Lung (tissue), 12 donors: Measurements from ENCODE around the gene PDLIM1. TPM values are rescaled to one million over a fixed set of nuclear protein-coding genes. Genes with fewer than 3 reads are reported as not detected.
A peak's percentile ranks its signal among the peaks of the same experiment; 100 is the strongest.

Experiments
- ATAC-seq: fragments of 200-7000 bp; cut with Tn5 transposase; one replicate; pipeline ENCODE4 v1.9.1; 2020; ENCODE audit warnings: moderate number of reproducible peaks; ENCODE audit not compliant: insufficient read depth, low FRiP score
- DNase-seq, 3 donors: peaks; one replicate each; pipeline ENCODE4 v3.0.0-alpha.2; 2013 to 2017
- H3K27ac ChIP-seq, 2 donors: one replicate each; pipeline ENCODE4 v1.5.1; 2013; ENCODE audit warnings: mild to moderate bottlenecking in 2 of 2, moderate library complexity in 2 of 2, control low read depth in 1 of 2, inconsistent platforms in 1 of 2, low read depth in 1 of 2, low read length in 1 of 2
- H3K27me3 ChIP-seq, 3 donors: one replicate each; pipeline ENCODE4 v1.5.1; 2013; ENCODE audit warnings: low read length in 2 of 3; ENCODE audit not compliant: control insufficient read depth in 3 of 3, insufficient read depth in 3 of 3
- H3K36me3 ChIP-seq, 4 donors: one replicate each; pipeline ENCODE4 v1.5.1; 2013; ENCODE audit warnings: low read length in 4 of 4, mild to moderate bottlenecking in 1 of 4, moderate library complexity in 1 of 4; ENCODE audit not compliant: control insufficient read depth in 4 of 4, insufficient read depth in 4 of 4
- H3K4me1 ChIP-seq, 5 donors: one replicate each; pipeline ENCODE4 v1.5.1; 2013; ENCODE audit warnings: low read length in 5 of 5, mild to moderate bottlenecking in 2 of 5, moderate library complexity in 1 of 5; ENCODE audit not compliant: control insufficient read depth in 5 of 5, insufficient read depth in 5 of 5
- H3K4me3 ChIP-seq: one replicate; pipeline ENCODE4 v1.5.1; 2013; ENCODE audit warnings: mild to moderate bottlenecking, control low read depth, moderate library complexity
- H3K9ac ChIP-seq, 2 donors: one replicate each; pipeline ENCODE4 v1.5.1; 2013; ENCODE audit warnings: low read length in 2 of 2, control low read depth in 1 of 2; ENCODE audit not compliant: insufficient read depth in 1 of 2
- H3K9me3 ChIP-seq, 4 donors: one replicate each; pipeline ENCODE4 v1.5.1; 2013; ENCODE audit warnings: low read length in 3 of 4, mild to moderate bottlenecking in 1 of 4, moderate library complexity in 1 of 4; ENCODE audit not compliant: control insufficient read depth in 4 of 4, insufficient read depth in 3 of 4
- WGBS, 2 donors: extraction: QIAGEN DNeasy Blood & Tissue Kit; methylation state at CpG; one replicate each; pipeline ENCODE4 v1.1.7; 2013; 5-methylcytosine and 5-hydroxymethylcytosine counted together
- polyA plus RNA-seq, 2 donors: library from polyadenylated mRNA; stranded (reverse); fragments of 200-250 nt; gene quantifications; one replicate each; pipeline ENCODE4 v1.2.1, GENCODE V29; 2013
- total RNA-seq, 2 donors: library from RNA; depleted of rRNA in 1 of 2; stranded (reverse); fragments of >200 nt in 1 of 2; gene quantifications; one replicate each; pipeline ENCODE4 v1.2.1, GENCODE V29; 2014 to 2021
- TF ChIP-seq, protein P1 (sequence below): IDR thresholded peaks from 2 replicates; pipeline ENCODE4 v1.5.1; 2012; ENCODE audit warnings: mild to moderate bottlenecking; ENCODE audit errors: control extremely low read depth, extremely low read depth
- donor health status: control.
- donor health status: control.
- donor health status: Bipolar disorder and iron deficiency.
- donor health status: healthy.
- donor health status: DM: yes; HTN: yes; CAD: no.

PDLIM1 gene
- total and polyA plus RNA-seq, 4 donors = 61.4 to 243 (median 178) TPM

- Histone ChIP-seq H3K36me3 (peaks cover 0 to 2% (median 0%) of the 10 kb centered on the region in 4 donors), H3K27me3 (no peaks in the 10 kb centered on the region), H3K4me1 (peaks cover 0 to 60% (median 7%) of the 10 kb centered on the region in 5 donors), H3K9me3 (no peaks in the 10 kb centered on the region), H3K4me3 (no peak overlapping the region), H3K27ac (peak overlapping the region; percentile 42 to 51), H3K9ac (no peak overlapping the region)
- TF ChIP-seq, protein P1, sequence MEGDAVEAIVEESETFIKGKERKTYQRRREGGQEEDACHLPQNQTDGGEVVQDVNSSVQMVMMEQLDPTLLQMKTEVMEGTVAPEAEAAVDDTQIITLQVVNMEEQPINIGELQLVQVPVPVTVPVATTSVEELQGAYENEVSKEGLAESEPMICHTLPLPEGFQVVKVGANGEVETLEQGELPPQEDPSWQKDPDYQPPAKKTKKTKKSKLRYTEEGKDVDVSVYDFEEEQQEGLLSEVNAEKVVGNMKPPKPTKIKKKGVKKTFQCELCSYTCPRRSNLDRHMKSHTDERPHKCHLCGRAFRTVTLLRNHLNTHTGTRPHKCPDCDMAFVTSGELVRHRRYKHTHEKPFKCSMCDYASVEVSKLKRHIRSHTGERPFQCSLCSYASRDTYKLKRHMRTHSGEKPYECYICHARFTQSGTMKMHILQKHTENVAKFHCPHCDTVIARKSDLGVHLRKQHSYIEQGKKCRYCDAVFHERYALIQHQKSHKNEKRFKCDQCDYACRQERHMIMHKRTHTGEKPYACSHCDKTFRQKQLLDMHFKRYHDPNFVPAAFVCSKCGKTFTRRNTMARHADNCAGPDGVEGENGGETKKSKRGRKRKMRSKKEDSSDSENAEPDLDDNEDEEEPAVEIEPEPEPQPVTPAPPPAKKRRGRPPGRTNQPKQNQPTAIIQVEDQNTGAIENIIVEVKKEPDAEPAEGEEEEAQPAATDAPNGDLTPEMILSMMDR = no peak
- WGBS, 2 donors = 62 to 64% methylated on average over 6 of the region's 6 CpGs
- ATAC-seq (no peak), DNase-seq (no peak)
These were observed 12.5 kb downstream of the PDLIM1 start for GRCh38 chr10:95278061-95278988.

GRCh38 chr10:95277614-95278013 lies 13.2 kb downstream of the PDLIM1 start:
- Histone ChIP-seq H3K9ac (no peak overlapping the region), H3K36me3 (peaks cover 0 to 2% (median 0%) of the 10 kb centered on the region in 4 donors), H3K4me1 (peaks cover 0 to 65% (median 7%) of the 10 kb centered on the region in 5 donors), H3K4me3 (no peak overlapping the region), H3K27ac (peak overlapping the region in 1 of 2 donors; percentile 51), H3K9me3 (no peaks in the 10 kb centered on the region), H3K27me3 (no peaks in the 10 kb centered on the region)
- DNase-seq = no peak
- TF ChIP-seq, protein P1 = no peak
- 67 to 75% methylated on average over 3 of the region's 3 CpGs for WGBS, 2 donors
- no peak for ATAC-seq

GRCh38 chr10:95277201-95277570 lies 13.6 kb downstream of the PDLIM1 start:
- Histone ChIP-seq H3K9me3 (no peaks in the 10 kb centered on the region), H3K4me1 (peaks cover 0 to 64% (median 7%) of the 10 kb centered on the region in 5 donors), H3K27me3 (no peaks in the 10 kb centered on the region), H3K9ac (no peak overlapping the region), H3K27ac (peak overlapping the region in 1 of 2 donors; percentile 77), H3K4me3 (no peak overlapping the region), H3K36me3 (no peaks in the 10 kb centered on the region)
- WGBS, 2 donors = 79 to 84% methylated on average over 1 of the region's 1 CpG
- TF ChIP-seq, protein P1 = no peak
- ATAC-seq = no peak
- no peak for DNase-seq
